Measurements from ENCODE around the gene CYFIP2.
A peak's percentile ranks its signal among the peaks of the same experiment; 100 is the strongest.

CYFIP2 gene

DNA sequence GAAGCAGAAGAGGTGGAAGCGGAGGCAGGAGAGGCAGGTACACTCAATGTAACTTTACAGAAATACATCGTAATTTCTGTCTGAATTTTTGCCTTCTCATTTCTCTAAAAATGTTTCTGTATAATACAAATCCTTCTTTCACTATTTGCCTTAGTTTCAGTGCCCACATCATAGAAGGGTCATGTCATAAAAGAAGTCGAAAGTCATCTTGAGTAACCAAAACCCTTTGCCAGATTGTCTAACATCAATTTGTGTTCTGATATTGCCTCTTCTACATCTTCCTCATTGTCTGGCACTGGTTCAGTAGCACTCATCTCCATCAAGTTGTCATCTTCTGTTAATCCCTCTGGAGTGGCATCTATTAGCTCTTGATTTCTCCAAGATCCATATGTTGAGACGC is 6.2 kb upstream of the CYFIP2 start:
- no peak for DNase-seq

DNA sequence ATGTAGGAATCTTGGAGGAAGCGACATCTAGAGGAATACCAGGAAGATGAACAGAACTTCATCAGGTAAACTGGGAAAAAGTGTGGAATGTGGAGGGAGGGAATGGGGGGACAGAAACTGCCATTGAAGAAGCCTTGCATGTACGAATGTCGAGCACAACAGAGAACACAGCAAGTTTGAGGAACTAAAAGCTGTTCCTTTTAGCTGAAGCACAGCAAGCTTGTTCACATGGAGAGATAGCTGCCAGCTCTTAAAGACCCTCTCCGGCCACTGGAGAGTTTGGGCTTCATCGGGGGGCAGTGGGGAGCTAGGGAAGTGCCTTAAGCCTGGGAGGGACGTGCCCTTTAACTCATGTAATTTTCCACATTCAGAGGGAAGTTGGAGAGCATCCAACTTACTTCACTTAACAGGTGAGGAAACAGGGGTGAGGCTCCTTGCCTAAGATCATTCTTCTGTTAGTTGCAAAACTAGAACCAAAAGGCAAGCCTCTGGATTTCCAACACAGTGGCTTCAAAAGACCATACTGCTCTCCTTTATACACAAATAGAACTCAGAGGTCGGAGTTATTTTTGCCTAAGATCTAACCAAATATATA is 2.3 kb upstream of the CYFIP2 start:
- no peak for DNase-seq

DNA sequence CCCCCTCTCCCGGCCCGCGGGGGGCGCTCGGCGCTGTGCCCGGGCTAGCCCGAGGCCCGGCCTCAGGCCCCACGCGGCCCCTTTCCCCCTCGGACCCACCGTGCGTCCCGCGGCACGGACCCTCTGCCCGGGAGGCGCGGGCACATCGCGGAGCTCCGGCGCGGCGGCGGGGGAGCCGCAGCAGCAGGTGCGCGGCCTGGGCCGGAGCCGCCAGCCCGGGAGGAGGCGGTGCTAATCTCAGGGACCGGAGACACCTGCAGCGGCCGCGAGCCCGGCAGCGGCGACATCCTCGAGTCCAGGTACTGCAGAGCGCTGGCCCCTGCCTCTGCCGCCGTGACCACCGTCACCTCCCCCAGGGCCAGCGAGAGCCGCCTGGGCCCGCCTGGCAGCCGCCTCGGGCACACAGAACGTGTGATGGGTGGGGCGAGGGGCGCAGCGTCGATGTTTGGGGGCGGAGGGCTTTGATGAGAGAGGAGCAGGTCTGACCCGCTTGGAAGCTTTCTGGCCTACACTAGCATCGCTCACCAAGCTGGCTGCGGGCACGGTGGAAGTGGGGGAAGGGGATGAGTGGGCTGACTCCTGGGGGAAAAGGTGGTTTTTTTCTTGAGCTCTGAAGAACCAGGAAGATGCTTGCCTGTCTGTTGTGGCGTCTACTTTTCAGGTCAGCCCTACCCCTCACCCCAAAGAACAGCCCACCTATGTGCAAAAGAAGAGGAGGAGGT is 524 bp downstream of the CYFIP2 start:
- DNase-seq, result peak; percentile 58

GRCh38 chr5:157267025-157267424 is 1.1 kb downstream of the CYFIP2 start:
- DNase-seq, result no peak

- no peak for DNase-seq
These were observed 2.0 kb downstream of the CYFIP2 start for GRCh38 chr5:157267761-157268480.

DNA sequence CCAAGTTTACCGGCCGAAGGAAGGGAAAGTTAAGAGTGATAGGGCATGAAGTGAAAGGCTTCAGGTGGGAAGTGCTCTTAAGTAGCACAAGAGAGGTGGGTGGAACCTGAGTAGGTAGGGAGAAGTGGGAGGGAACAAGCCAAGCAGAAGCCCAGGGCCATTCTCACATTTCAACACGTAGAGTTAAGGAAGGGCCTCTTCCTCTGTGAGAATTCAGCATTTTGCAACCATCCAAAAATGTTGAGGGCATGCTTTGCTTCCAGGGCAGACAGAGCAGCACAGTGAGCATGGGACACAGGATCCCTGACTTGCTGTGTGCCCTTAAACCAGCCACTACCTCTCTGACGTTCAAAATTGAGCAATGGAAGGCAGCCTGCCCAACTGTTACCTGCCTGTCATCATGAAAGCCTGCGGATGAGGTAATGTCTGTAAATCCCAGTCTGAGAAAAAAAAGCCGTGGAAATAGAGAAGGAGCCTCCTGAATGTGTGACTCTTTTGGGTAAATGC is 3.3 kb downstream of the CYFIP2 start:
- peak; percentile 49 for DNase-seq

- no peak for DNase-seq
These were observed 3.9 kb downstream of the CYFIP2 start for GRCh38 chr5:157269761-157270272.

DNA sequence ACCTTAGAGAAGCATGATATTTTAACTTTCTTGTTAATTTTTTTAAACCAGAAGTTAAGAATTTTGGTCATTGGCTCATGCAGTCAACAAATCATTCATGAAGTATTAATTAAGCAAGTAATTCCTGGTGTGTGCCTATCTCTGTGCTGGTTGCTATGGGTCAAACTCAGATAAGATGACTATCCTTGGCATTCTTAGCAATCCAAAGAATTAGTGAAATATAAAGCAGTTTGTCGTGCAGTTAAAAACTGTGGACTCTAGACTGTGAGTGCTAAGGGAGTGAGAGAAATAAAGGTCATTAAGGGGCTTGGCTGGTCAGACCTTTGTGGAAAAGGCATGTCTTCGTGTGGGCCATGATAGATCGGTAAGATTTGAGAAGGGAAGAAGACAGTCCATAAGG is 4.8 kb downstream of the CYFIP2 start:
- no peak for DNase-seq

GRCh38 chr5:157271740-157272271 is 5.9 kb downstream of the CYFIP2 start:
- peak; percentile 94 for DNase-seq

- DNase-seq, result peak; percentile 65
These were observed 7.2 kb downstream of the CYFIP2 start for GRCh38 chr5:157273131-157273556.

DNA sequence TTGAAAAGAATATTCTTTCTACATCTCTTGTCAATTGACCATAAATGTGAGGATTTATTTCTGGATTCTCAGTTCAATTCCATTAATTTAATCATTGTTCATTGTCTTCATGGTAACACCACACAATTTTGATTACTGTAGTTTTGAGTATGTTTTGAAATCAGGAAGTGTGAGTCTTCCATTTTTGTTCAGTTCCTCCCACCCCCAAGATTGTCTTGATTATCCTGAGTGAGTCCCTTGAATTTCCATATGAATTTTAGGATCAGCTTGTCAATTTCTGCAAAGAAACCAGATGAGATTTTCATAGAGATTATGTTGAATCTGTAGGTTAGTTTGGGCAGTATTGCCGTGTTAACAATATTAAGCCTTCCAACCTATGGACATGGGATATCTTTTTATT is 9.5 kb downstream of the CYFIP2 start:
- no peak for DNase-seq

DNA sequence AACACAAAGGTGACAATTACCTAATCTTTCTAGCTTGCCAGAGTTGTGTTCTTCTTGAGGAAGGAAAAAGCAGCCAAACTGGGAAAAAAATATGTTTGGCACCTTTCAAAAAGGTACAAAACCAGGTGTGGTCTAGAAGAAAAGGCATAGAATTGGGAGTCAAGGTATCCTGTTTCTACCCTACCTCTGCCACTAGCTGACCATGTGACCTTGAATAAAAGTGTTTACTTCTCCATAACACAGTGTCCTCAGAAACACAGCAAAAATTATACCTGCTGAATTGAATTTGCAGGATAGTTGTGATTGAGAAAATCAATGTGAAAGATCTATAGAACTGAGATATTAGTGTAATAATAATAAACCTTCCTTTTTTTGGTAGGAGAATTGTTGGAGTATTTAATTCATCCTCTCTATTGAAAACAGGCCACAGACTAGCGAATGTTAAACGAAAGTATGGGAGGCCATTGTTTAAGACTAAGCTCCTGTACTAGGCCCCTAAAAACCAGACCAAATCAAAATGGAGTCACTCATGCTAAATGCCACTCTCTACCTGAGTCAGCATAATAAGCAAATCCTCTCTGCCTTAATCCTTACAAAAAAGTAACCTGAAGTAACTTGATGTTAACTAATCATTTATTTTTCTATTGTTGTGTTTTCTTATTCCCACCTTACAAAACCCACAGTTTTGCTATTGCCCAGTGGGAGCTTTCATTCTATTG is 12.6 kb downstream of the CYFIP2 start:
- DNase-seq, result no peak

DNA sequence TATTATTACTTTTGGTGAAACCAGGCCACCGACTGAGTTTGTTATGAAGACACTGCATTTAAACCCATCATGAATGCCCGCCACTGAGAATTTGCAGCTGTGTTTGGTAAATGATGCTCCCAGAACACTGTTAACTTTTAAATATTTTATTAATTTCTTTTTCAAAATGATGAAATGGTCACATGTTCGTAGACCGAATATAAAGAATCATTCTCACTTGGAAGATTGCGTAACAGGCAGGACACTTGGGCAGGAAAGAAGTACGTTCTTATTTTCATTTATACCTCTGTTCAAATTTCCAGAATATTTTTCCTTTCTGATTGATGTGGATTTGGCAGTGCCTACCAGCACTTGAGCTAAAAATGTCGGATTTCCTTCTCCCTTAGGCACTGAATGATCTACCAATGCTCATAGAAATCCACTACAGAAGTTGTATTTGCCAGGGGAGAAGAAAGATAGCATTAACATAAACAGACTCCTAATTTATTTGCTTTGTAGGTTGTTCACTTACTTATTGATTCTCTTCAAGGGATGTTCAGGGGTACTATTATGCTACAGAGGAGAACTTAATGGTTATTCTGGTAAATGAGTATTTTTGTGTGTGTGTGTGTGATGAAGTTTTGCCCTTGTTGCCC is 13.8 kb downstream of the CYFIP2 start:
- no peak for DNase-seq

DNA sequence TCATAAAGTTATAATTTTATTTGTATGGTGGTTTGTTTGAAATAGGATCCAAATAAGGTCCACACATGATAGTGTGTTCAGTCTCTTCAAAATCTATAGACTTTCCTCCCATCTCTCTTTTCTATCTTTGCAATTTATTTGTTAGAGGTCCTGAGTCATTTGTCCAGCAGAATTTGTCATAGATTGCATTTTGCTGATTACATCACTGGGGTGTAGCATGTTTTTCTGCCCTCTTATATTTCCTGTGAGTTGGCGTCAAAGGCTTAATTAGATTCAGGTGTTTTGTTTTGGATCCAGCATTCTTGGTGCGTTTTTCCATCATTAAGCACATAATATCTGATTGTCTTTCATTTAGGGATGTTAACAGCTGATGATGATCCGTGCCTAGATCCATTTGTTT is 15.0 kb downstream of the CYFIP2 start:
- no peak for DNase-seq

- DNase-seq, result no peak
These were observed 16.2 kb downstream of the CYFIP2 start for GRCh38 chr5:157282150-157282549.

GRCh38 chr5:157283434-157283833 is 17.5 kb downstream of the CYFIP2 start:
- peak; percentile 39 for DNase-seq

GRCh38 chr5:157284458-157285212 is 18.7 kb downstream of the CYFIP2 start:
- DNase-seq, result no peak

DNA sequence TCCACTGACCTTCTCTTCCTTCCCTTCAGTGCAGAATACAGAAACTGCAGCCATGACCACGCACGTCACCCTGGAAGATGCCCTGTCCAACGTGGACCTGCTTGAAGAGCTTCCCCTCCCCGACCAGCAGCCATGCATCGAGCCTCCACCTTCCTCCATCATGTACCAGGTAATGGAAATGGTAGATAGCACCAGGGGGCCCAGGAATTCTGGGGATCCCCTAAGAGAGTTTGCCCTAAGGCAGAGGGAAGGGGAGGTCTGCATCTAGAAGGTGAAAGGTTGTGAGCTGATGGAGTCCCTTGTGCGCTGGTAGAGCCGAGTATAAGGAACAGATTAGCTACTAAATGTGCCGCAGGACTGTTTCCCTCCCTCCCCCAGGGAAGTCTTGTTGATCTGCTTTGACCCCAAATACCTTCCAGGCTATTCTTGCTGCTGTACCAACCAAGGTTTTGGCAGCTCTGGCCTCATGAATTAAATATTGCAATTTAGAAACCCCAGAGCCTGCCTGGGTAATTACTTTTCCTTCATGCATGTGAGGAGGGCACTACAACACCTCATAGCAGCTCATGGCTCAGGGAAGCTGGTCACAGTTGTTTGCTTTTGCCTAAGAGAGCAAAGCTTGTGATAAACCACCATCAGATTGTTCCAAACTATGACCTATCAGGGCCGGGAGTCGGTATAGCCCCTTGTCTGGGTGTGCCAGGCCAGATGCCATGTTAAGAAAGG is 19.6 kb downstream of the CYFIP2 start:
- DNase-seq, result no peak

DNA sequence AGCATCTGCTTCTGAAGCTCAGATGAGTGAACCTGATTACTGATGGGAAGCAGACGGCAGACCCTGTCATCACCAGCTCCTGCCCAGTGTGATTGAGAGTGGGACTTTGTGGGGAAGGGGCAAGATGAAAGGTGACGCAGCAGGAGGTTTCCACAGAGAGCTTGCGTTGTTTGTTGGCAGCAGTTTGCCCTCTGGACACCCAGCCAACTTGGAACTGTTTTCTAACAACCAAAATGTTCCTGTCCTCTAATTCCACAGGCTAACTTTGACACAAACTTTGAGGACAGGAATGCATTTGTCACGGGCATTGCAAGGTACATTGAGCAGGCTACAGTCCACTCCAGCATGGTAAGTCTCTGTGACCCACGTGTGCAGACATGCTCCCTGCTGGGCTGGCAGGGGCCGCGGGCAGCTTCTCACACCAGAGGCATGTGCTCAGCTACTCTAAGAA is 20.9 kb downstream of the CYFIP2 start:
- DNase-seq, result no peak

GRCh38 chr5:157288405-157289163 is 22.7 kb downstream of the CYFIP2 start:
- no peak for DNase-seq
